A673 (cell line): Measurements from ENCODE around the gene STXBP4.

Experiments
- CTCF ChIP-seq: fragments of 300-800, 200-600 bp; sonication (generic); conservative IDR thresholded peaks from 2 replicates; pipeline ENCODE4 v1.5.1; 2017; ENCODE audit warnings: low read depth, mild to moderate bottlenecking, antibody characterized with exemption, low read length, moderate library complexity, mixed read lengths
- EZH2 ChIP-seq: fragments of 200-600 bp; sonication (generic); IDR thresholded peaks from 2 replicates; pipeline ENCODE4 v1.6.1; 2017; ENCODE audit warnings: borderline replicate concordance, low read depth, mild to moderate bottlenecking, mixed read lengths, antibody characterized with exemption, low read length; ENCODE audit not compliant: poor library complexity, severe bottlenecking

- TF ChIP-seq CTCF (no peak), EZH2 (no peak)
Measured at GRCh38 chr17:55219459-55219858, 250.9 kb downstream of the STXBP4 start.
